HG03457 (cell line): Measurements from ENCODE around the gene STK36.

Source experiments
- ATAC-seq: cut with Tn5 transposase; IDR thresholded peaks from one replicate; pipeline ENCODE4 v1.9.1; 2021; ENCODE audit warnings: moderate number of reproducible peaks; ENCODE audit not compliant: unreplicated experiment

STK36 gene

DNA sequence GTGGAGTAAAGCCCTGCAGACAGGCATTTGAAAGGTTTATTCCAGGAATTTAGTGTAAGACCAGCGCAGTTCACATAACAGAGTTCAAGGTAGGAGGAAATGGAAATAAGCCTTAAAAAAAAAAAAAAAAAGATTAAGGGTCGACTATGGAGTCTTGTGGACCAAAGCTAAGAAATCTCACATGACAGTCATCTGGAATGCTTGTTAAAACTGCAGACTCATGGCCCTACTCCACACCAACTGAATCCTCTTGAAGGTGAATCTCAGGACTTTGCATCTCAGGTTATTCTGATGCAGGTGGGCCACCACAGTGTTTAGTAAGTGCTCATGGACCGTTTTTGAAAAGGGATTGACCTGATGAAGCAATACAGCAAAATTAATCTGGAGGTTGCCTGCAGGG lies 47.6 kb downstream of the STK36 start:
- ATAC-seq, result no peak

DNA sequence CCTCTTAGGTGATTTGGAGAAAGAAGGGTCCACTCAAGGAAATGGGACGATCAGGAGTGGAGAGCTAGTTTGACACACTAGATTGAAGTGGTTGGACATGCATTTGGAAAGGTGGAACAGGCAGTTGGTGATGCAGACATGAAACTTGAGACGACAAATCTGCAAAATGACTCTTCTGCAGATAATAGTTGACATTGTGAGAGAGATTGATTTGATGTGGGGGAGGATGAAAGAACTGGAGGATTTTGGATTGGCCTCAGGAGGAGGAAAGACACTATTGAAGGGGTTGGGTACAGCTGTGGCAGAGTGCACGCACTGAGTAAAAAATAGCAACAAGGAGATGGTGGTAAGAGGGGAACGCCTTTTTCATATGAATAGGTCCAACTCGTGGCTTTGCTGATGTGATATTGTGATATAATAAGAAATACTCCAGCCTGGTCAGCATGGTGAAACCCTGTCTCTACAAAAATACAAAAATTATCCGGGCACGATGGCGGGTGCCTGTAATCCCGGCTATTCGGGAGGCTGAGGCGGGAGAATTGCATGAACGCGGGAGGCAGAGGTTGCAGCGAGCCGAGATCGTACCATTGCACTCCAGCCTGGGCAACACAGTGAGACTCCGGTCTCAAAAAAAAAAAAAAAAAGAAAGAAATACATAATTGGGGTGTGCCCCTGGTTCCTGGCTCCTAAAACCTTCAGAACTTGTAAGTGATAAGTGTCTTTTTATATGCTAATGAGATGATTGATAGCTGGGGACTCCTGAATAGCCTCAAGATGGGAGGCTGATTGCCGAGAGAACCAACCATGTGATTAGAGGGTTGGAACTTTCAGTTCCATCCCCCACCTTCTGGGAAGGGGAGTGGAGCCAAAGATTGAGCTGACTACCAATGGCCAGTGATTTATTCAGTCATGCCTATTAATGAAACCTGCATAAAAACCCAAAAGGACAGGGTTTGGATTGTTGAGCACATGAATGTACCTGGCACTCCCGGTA lies 48.5 kb downstream of the STK36 start:
- no peak for ATAC-seq

DNA sequence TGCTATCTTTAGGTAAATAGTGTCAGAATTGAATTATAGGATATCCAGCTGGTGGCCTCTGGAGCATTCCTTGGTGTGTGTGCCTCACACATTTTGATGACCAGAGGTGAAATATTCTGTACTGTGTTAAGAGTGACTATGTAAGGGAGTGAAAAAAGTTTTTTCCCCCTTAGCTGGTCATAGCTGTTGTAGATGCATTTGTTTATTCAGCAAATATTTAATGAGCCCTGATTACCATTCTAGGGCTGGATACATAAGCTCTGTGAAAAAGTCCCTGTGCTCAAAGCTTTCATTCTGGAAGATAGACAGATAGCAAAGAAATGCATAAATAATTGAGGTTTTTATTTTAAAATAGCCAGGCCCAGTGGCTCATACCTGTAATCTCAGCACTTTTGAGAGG lies 49.6 kb downstream of the STK36 start:
- no peak for ATAC-seq

DNA sequence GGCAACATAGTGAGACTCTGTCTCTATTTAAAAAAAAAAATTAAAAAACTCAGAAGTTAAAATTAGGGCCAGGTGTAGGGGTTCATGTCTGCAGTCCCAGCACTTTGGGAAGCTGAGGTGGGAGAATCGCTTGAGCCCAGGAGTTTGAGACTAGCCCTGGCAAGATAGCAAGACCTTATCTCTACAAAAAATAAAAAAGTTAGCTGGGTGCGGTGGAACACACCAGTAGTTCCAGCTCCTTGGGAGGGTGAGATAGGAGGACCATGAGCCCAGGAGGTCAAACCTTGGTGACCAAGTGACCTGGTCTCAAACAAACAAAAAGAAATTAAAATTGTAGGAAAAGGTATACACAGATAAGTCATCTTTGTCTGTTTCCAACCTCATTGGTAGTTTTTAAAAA lies 50.0 kb downstream of the STK36 start:
- no peak for ATAC-seq

DNA sequence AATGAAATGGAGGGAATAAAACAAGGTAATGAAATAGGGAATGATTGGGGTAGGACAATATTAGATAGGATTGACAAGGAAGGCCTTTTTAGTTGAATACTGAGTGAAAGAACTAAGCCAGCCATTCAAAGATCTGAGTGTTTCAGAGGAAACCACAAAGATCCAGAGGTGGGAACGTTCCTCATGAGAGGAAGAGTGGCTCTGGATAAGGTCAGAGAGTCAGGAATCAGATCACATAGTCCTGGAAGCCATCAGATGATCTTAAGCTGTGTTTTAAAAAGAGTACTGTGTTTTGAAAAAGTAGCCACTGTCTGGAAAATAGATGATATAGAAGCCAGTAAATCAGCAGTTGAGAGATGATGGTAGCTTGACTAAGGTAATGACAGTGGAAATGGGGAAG lies 50.5 kb downstream of the STK36 start:
- ATAC-seq, result no peak

DNA sequence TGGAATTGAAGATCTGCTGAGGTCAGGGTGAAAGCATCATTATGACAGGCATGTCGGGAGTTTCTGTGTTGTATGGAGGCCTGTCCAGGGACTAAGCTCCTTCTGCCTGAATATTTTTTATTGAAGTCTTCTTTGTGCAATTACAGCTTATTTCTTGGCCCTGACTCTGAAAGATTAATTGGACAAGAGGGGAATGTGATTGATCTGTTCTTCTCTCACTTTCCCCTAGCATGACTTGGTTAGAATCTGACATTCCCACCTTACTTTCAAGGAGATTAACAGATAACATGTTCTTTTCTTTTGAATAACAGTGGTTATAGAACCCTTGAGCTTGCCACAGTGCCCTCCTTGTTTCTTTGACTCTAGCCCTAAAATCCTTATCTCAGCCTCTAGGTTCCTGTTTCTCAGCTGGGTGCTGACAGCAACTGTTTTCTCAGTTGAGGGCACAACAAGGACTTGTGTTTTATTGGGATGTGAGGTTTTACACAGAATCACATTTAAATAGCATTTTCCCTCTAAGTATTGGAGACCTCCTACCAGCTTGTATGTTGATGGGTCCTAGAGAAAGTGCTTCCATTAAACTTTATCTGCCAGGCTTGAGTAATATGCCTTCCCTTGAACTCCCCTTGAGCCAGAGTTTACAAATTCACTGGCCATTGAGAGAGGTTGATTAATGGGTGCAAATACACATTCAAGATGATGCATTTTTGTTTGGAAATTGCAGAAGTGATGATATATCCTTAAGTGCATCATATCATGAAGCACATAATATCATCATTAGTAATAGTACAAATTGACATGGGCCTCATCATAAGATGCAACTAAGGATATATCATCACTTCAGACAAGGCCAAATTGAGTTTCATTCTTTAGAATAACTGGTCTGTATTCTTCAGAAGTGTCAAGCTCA lies 51.2 kb downstream of the STK36 start:
- no peak for ATAC-seq

DNA sequence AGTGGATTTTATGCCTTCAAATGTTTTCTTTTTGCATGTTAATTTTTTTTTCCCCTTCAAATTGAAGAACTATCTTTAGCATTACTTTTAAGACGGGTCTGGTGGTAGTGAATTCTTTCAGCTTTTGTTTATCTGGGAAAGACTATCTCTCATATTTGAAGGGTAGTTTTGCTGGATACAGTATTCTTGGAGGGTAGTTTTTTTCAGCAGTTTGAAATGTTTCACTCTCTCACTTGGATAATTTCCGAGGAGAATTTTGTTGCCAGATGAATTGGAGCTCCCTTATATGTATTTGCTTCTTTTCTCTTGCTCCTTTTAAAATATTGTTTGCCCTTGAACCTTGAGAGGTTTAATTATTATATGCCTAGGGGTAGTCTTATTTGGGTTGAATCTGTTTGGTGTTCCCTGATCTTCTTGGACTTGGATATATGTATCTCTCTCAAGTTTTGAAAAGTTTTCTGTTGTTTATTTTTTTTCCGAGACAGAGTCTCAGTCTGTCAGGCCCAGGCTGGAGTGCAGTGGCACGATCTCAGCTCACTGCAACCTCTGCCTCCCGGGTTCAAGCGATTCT lies 54.2 kb downstream of the STK36 start:
- ATAC-seq, result no peak

DNA sequence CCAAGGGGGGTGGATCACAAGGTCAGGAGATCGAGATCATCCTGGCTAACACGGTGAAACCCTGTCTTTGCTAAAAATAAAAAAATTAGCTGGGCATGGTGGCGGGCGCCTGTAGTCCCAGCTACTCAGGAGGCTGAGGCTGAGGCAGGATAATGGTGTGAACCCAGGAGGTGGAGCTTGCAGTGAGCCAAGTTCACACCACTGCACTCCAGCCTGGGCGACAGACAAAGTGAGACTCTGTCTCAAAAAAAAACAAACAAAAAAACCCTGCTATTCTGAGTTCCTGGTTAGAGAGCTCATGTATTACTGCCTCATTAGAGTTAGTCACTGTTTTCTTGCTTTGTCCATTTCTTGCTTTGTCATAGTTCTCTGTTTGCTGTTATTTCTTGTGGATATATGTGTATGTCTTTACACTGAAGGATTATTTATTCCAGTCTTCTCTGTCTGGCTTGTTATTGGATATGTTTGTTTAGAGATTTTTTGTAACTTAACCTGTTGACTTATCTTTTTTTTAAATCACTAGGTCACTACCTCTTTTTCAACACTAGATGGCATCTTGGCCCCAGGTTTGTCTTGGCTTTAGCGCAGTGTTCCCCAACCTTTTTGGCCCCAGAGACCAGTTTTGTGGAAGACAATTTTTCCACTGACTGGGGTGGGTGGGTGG lies 55.7 kb downstream of the STK36 start:
- ATAC-seq, result no peak

DNA sequence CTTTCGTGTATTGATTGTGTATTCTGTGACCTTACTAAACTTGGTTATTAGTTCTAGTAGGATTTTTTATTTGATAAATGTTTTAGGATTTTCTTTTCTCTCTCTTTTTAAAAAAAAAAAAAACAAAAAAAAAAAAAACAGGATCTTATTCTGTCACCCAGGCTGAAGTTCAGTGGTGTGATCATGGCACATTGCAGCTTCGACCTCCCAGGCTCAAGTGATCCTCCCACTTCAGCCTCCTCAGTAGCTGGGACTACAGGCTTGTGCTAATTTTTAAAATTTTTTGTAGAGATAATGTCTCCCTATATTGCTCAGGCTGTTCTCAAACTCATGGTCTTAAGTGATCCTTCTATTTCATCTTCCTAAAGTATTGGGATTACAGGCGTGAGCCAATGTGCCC lies 57.8 kb downstream of the STK36 start:
- no peak for ATAC-seq

DNA sequence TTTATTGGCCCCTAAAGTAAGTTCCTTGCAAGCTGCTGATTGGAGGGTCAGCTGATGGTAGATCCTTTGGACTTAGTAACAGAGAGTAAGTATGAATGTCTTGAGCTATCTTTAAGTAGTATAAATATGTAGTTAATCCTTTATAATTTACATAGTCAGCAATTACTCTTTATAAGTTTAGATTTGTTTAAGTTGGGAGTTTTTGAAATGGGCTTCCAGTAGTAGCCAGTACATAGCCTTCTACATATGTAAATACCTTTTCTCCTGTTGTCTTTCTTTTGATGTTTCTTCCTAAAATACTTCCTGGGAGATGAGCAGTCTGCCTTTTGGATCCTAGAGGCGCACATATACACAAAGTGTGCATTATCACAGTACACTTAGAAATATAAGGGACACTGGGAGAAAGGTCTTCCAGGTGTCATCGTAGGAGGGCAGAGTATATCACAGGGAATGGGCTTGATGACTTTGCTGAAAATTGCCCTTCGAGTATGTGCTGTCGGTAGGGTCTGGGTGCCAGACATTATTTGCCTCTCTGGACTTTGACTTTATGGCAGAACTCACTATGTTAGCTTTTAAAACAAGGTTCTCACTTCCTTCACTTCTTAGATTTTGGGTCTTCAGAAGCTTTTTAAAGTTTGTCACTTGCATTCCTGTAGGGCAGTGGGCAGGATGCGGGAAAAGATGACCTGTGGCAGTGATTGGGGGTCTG lies 60.3 kb downstream of the STK36 start:
- no peak for ATAC-seq

DNA sequence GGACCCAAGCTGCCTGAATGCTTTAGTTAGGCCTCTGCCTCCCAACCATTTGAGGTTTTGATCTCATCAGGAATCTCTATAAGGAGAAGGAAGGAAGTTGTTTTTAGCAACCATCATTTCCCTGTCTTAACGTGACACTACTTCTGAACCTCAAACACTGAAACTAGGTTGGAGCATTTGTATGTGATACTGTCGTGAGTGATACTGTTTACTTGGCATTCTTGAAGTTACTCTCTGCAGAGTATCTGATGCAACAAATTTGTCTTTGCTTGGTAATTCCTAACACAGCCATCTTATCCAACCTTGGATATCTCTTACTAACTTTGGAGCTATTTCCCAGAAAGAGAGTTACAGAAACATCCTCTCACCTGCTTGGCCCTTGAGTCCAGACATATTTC lies 60.9 kb downstream of the STK36 start:
- ATAC-seq, result no peak

DNA sequence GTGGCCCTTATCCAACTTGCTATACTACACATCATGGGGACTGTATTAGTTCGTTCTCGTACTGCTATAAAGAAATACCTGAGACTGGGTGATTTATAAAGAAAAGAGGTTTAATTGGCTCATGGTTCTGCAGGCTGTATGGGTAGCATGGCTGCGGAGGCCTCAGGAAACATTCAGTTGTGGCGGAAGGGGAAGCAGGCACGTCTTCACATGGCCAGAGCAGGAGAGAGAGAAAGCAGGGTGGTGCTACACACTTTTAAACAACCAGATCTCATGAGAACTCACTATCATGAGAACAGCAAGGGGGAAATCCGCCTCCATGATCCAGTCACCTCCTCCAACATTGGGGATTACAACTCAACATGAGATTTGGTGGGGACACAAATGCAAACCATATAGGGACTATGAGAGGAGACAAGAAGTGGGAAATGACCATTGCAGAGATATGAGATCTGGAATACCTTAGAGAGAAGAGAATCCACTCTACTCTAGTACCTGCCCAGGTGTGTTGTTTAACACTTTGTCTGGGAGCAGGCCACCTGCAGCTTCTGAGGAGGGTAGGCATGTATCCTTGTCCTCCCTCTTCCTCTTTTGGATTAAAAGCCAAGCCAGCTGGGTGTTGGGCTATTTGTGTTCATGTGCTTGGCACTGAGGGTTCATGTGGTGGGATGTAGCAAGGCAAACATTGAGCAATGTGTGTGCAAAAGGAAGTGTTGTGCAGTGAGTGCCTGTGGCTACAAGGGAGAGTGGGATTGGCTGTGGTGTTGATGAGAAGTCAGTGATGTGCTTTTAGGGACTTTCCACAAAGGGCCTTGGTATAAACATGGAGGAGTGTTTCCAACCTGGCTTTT lies 61.5 kb downstream of the STK36 start:
- peak; percentile 71 for ATAC-seq

DNA sequence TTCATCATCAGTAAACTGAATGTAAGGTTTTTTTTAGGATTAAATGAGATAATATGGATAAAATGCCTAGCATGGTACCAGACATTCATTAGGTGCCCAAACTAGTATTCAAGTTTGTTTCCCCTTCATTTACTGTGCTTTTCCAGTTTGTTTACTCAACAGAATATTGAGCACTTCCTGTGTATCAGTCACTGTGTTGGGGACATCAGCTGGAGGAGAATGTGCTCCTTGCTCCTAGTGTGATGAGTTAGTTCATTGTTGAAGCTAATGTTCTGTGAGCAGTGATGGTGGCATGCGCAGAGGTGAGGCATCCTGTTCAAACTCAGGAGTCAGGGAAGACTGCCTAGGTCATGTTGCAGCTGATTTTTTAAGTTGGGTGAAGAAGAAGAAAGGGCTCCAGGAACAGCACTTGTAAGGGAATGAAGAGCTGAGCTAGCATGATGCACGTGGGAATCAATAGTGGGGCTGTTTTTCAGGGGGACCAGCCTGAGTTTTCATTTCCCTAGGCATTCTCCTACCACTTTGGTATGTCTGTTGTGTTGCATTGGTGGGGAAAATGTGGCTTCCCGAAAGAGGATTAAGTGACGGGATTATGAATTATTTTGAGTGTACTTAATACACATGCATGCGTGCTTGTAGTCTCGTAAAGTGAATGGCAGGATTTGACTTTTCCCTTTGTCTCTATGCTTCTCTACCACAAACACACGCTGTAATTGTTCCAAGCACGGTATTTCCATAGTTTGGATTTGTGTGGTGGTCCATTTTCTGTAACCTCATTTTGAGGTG lies 62.5 kb downstream of the STK36 start:
- ATAC-seq, result no peak

DNA sequence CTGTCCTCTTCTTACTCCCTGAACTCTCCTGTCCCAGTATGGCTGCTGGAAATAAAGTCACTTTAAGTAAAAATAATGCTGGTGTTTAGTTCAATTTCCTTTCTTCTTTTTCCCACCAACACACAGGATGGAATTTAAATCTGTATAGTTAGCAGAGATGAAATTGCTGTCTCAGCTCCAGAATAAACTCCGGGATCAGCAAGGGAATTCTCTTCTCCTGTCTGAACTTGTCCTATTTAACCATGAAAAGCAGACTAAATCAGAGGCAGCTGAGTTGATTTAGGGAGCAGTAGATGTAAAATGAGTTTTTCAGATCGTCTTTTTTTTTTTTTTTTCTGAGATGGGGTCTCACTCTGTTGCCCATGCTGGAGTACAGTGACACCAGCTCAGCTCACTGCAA lies 64.6 kb downstream of the STK36 start:
- ATAC-seq, result no peak

DNA sequence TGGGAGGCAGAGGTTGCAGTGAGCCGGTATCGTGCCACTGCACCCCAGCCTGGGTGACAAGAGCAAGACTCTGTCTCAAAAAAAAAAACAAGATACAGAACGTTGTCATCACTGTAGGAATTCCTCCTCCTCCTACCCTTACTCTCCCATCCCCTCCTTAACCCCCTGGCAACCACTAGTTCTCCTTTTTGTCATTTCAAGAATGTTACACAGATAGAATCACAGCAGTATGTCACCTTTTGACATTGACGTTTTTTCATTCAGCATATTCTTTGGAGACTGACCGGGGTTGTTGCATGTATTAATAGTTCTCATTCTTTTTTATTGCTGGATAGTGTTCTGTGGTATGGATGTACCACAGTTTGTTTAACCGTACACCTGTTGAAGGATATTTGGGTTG lies 71.2 kb downstream of the STK36 start:
- ATAC-seq, result no peak

DNA sequence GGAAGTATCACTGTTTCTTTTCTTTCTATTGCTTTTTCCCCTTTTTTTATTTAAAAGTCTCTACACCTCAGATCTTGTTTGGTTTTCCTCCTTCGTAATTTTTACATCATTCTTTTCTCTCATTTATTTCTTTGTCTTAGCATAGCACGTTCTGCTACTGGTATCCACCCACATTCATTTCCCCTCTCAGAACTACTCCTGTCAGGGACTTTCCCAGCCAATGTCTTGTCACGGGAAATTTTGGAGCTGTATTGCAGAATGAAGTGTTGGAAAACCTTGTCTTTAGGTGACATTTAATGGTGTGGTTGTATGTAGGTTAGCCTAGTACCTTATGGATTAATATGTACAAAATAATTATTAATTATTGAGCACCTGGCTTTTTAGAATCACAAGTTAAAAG lies 72.7 kb downstream of the STK36 start:
- no peak for ATAC-seq

DNA sequence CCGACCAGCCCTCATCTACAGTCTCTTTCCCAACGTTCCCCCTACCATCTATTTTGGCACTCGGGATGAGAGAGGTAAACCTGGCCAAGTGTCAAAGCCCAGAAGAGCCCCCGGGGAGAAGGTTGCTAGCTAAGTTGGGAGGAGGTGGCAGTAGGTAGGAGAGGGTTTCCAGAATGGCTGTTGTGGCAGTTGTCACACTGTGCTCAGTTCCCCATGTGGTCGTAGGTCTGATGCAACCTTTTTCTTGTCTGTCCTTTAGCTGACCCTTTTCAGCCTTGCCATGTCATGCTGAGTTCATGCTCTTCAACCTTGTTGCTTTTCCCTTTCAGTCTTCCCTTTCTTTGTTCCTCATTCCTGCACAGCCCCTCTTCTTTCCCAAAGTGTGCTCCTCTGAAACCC lies 73.3 kb downstream of the STK36 start:
- no peak for ATAC-seq

DNA sequence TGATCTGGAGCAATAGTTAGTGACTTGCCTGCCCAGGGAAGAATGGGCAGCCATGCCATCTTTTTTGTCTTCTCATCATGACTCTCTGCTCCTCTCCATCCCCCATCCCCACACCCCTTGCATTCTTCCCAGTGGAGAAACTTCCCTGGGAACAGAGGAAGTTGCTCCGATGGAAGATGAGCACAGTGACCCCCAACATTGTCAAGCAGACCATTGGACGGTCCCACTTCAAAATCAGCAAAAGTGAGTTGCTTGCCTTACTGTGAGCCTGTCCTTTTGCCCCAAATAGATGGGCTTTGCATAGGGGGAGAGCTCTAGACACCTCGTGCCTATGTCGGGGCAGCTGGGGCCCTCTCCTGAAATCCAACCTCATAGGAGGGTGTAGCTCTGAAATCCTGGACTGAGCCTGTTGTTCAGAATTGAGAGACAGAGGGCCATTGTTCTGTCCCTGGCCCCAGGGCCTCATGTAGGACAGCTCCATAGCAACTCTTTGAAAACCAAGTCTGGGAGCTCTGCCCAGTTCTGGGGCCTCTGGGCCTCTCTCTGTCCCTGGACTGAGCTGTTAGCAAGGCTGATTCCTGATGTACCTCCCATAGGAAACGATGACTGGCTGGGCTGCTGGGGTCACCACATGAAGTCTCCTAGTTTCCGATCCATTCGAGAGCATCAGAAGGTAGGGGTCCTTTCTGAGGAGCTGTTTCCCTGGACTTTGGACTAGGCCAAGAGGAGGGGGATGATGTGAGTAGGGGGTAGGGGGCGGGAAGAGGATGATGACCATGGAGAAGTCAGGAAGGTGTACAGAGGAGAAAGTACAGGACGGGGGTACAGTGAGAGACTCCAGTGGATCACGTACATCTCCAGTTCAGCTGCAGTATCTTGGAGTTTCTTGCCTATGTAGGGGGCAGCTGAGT lies 73.9 kb downstream of the STK36 start:
- no peak for ATAC-seq
